Cerebellar cortex (tissue), 1 donor: ENCODE results near the gene NOX4.
"Not testable (repeated sequence)": the region's sequence is repeated elsewhere in the genome, so short reads cannot be mapped to it uniquely, and the experiment has no call there.

ENCODE experiments used
- DNase-seq: peaks from one replicate; pipeline ENCODE4 v3.0.0-alpha.2; 2015; ENCODE audit warnings: low spot score

NOX4 gene

GRCh38 chr11:89379976-89380771 lies 111.0 kb downstream of the NOX4 start:
- DNase-seq: not testable (repeated sequence)

- not testable (repeated sequence) for DNase-seq
These were observed 112.2 kb downstream of the NOX4 start for GRCh38 chr11:89378986-89379385.

- not testable (repeated sequence) for DNase-seq
These were observed 121.8 kb downstream of the NOX4 start for GRCh38 chr11:89369356-89369755.

- not testable (repeated sequence) for DNase-seq
These were observed 126.3 kb downstream of the NOX4 start for GRCh38 chr11:89364856-89365255.

GRCh38 chr11:89361734-89362133 lies 129.4 kb downstream of the NOX4 start:
- DNase-seq: no peak

GRCh38 chr11:89359208-89359607 lies 132.0 kb downstream of the NOX4 start:
- not testable (repeated sequence) for DNase-seq

- DNase-seq: no peak
These were observed 132.4 kb downstream of the NOX4 start for GRCh38 chr11:89358761-89359160.

GRCh38 chr11:89355646-89356045 lies 135.5 kb downstream of the NOX4 start:
- no peak for DNase-seq

- DNase-seq: not testable (repeated sequence)
These were observed 136.7 kb downstream of the NOX4 start for GRCh38 chr11:89354513-89354912.

GRCh38 chr11:89347071-89347470 lies 144.1 kb downstream of the NOX4 start:
- no peak for DNase-seq

GRCh38 chr11:89346601-89347000 lies 144.6 kb downstream of the NOX4 start:
- DNase-seq: no peak

GRCh38 chr11:89342880-89343572 lies 148.1 kb downstream of the NOX4 start:
- DNase-seq: not testable (repeated sequence)

- not testable (repeated sequence) for DNase-seq
These were observed 150.7 kb downstream of the NOX4 start for GRCh38 chr11:89340450-89340849.

- DNase-seq: not testable (repeated sequence)
These were observed 153.1 kb downstream of the NOX4 start for GRCh38 chr11:89338073-89338472.

- DNase-seq: not testable (repeated sequence)
These were observed 154.0 kb downstream of the NOX4 start for GRCh38 chr11:89337100-89337650.

- peak; percentile 4 for DNase-seq
These were observed 157.5 kb downstream of the NOX4 start for GRCh38 chr11:89333704-89334103.

GRCh38 chr11:89331940-89332339 lies 159.2 kb downstream of the NOX4 start:
- DNase-seq: not testable (repeated sequence)

GRCh38 chr11:89327885-89328284 lies 163.3 kb downstream of the NOX4 start:
- no peak for DNase-seq

- DNase-seq: no peak
These were observed 169.8 kb downstream of the NOX4 start for GRCh38 chr11:89321401-89321800.

GRCh38 chr11:89310607-89311006 lies 180.6 kb downstream of the NOX4 start:
- DNase-seq: not testable (repeated sequence)

GRCh38 chr11:89309321-89309985 lies 181.7 kb downstream of the NOX4 start:
- not testable (repeated sequence) for DNase-seq

GRCh38 chr11:89308272-89308671 lies 182.9 kb downstream of the NOX4 start:
- DNase-seq: not testable (repeated sequence)
